Left renal pelvis (tissue), 4 donors: ENCODE data around the gene XPNPEP3. TPM values are rescaled to one million over a fixed set of nuclear protein-coding genes. Genes with fewer than 3 reads are reported as not detected.

ENCODE experiments used
- polyA plus RNA-seq, 4 donors: library from polyadenylated mRNA; unstranded; fragments of 120-200 nt; gene quantifications; one replicate each; pipeline ENCODE4 v1.2.1, GENCODE V29; 2013; ENCODE audit not compliant: insufficient read length in 4 of 4

The XPNPEP3 gene
- polyA plus RNA-seq, 4 donors = 15.0 to 25.4 (median 18.2) TPM

Other genes with a start within 250 kb of the XPNPEP3 start
- 10 to 100 TPM; 20.2 to 31.3 (median 22.6) TPM for gene MRTFA, start 220.4 kb upstream of the XPNPEP3 start, polyA plus RNA-seq
- under 1 TPM; 0.18 to 0.29 (median 0.21) TPM for gene MCHR1, start 177.7 kb upstream of the XPNPEP3 start, polyA plus RNA-seq
- gene SLC25A17, start 37.8 kb upstream of the XPNPEP3 start, polyA plus RNA-seq = 10 to 100 TPM; 29.6 to 41.7 (median 40.1) TPM
- gene ST13, start 509 bp upstream of the XPNPEP3 start, polyA plus RNA-seq = 100 to 1,000 TPM; 470 to 690 (median 582) TPM
- under 1 TPM; 0.32 to 0.81 (median 0.41) TPM for gene DNAJB7, start 5.0 kb downstream of the XPNPEP3 start, polyA plus RNA-seq
- gene RBX1, start 94.2 kb downstream of the XPNPEP3 start, polyA plus RNA-seq = 10 to 100 TPM; 62.1 to 70.9 (median 68.4) TPM
- 10 to 100 TPM; 50.6 to 79.5 (median 56.7) TPM for gene EP300, start 235.4 kb downstream of the XPNPEP3 start, polyA plus RNA-seq